GM18520 (cell line): ENCODE data around the gene GHSR.

ENCODE experiments used
- ATAC-seq: cut with Tn5 transposase; IDR thresholded peaks from one replicate; pipeline ENCODE4 v1.9.1; 2021; ENCODE audit not compliant: unreplicated experiment

GHSR gene

GRCh38 chr3:172441581-172441980, 6.7 kb downstream of the GHSR start:
- no peak for ATAC-seq

- no peak for ATAC-seq
These were observed 10.1 kb downstream of the GHSR start for GRCh38 chr3:172438186-172438585.

GRCh38 chr3:172437713-172438112, 10.5 kb downstream of the GHSR start:
- ATAC-seq: no peak

GRCh38 chr3:172415323-172415722, 32.9 kb downstream of the GHSR start:
- no peak for ATAC-seq

GRCh38 chr3:172411478-172411947, 36.7 kb downstream of the GHSR start:
- no peak for ATAC-seq

GRCh38 chr3:172410702-172411477, 37.4 kb downstream of the GHSR start:
- ATAC-seq: no peak

GRCh38 chr3:172407872-172408271, 40.4 kb downstream of the GHSR start:
- no peak for ATAC-seq

GRCh38 chr3:172405914-172406313, 42.3 kb downstream of the GHSR start:
- ATAC-seq: no peak

GRCh38 chr3:172404237-172404962, 43.9 kb downstream of the GHSR start:
- ATAC-seq: no peak

- ATAC-seq: no peak
These were observed 45.2 kb downstream of the GHSR start for GRCh38 chr3:172402892-172403643.

GRCh38 chr3:172402090-172402489, 46.2 kb downstream of the GHSR start:
- ATAC-seq: no peak

- ATAC-seq: no peak
These were observed 49.8 kb downstream of the GHSR start for GRCh38 chr3:172398484-172398883.

- ATAC-seq: no peak
These were observed 50.4 kb downstream of the GHSR start for GRCh38 chr3:172397716-172398405.

- no peak for ATAC-seq
These were observed 51.9 kb downstream of the GHSR start for GRCh38 chr3:172396400-172396799.

GRCh38 chr3:172394692-172395091, 53.6 kb downstream of the GHSR start:
- ATAC-seq: no peak
